Neural progenitor cell (in vitro differentiated cells): ENCODE results near the gene PPM1D. TPM values are rescaled to one million over a fixed set of nuclear protein-coding genes. Genes with fewer than 3 reads are reported as not detected.
A peak's percentile ranks its signal among the peaks of the same experiment; 100 is the strongest.

Source experiments
- DNase-seq: peaks from one replicate; pipeline ENCODE4 v3.0.0-alpha.2; 2016; ENCODE audit warnings: low spot score
- H2AFZ ChIP-seq: fragments of 200-600 bp; sonication (generic); replicated peaks from 2 replicates; pipeline ENCODE4 v1.6.1; 2016; ENCODE audit warnings: antibody characterized with exemption
- H3F3A ChIP-seq: fragments of 200-600 bp; sonication (generic); 2 replicates; pipeline ENCODE4 v1.6.1; 2016; ENCODE audit warnings: antibody characterized with exemption, low read depth
- H3K27ac ChIP-seq: fragments of 200-600 bp; sonication (generic); 2 replicates; pipeline ENCODE4 v1.5.1; 2016; ENCODE audit warnings: mild to moderate bottlenecking
- H3K27me3 ChIP-seq: fragments of 200-600 bp; sonication (generic); 2 replicates; pipeline ENCODE4 v1.6.1; 2016; ENCODE audit warnings: mild to moderate bottlenecking, moderate library complexity
- H3K36me3 ChIP-seq: fragments of 200-600 bp; sonication (generic); 2 replicates; pipeline ENCODE4 v1.5.1; 2016
- H3K4me1 ChIP-seq: fragments of 200-600 bp; sonication (generic); 2 replicates; pipeline ENCODE4 v1.6.1; 2016; ENCODE audit warnings: mixed run types
- H3K4me2 ChIP-seq: fragments of 200-600 bp; sonication (generic); 2 replicates; pipeline ENCODE4 v1.6.1; 2016
- H3K4me3 ChIP-seq: fragments of 200-600 bp; sonication (generic); 2 replicates; pipeline ENCODE4 v1.5.1; 2016
- H3K79me2 ChIP-seq: fragments of 200-600 bp; sonication (generic); 2 replicates; pipeline ENCODE4 v1.6.1; 2016; ENCODE audit warnings: low read depth
- H3K9ac ChIP-seq: fragments of 200-600 bp; sonication (generic); 2 replicates; pipeline ENCODE4 v1.6.1; 2016
- H3K9me3 ChIP-seq: fragments of 200-600 bp; sonication (generic); 2 replicates; pipeline ENCODE4 v1.5.1; 2016; ENCODE audit warnings: low read depth
- H4K20me1 ChIP-seq: fragments of 200-600 bp; sonication (generic); 2 replicates; pipeline ENCODE4 v1.6.1; 2016; ENCODE audit warnings: low read depth
- H3K27ac Mint-ChIP-seq: 3 replicates; pipeline ENCODE4 v1.8.0; 2021; ENCODE audit warnings: mixed read lengths
- H3K27me3 Mint-ChIP-seq: 2 replicates; pipeline ENCODE4 v1.8.0; 2022; ENCODE audit warnings: low read depth, mild to moderate bottlenecking, inconsistent platforms, moderate library complexity, mixed read lengths; ENCODE audit not compliant: insufficient read depth
- H3K36me3 Mint-ChIP-seq: 3 replicates; pipeline ENCODE4 v1.8.0; 2021; ENCODE audit warnings: mixed read lengths
- H3K4me1 Mint-ChIP-seq: 3 replicates; pipeline ENCODE4 v1.8.0; 2021; ENCODE audit warnings: mixed read lengths
- H3K4me3 Mint-ChIP-seq: 3 replicates; pipeline ENCODE4 v1.8.0; 2021; ENCODE audit warnings: mild to moderate bottlenecking, moderate library complexity, mixed read lengths
- H3K9me3 Mint-ChIP-seq: 3 replicates; pipeline ENCODE4 v1.8.0; 2020; ENCODE audit warnings: mixed read lengths
- CTCF ChIP-seq: fragments of 200-600 bp; sonication (generic); IDR thresholded peaks from 2 replicates; pipeline ENCODE4 v1.5.1; 2017; ENCODE audit warnings: antibody characterized with exemption, mild to moderate bottlenecking
- EZH2 ChIP-seq: fragments of 200-600 bp; sonication (generic); IDR thresholded peaks from 2 replicates; pipeline ENCODE4 v1.6.1; 2017; ENCODE audit warnings: antibody characterized with exemption, mild to moderate bottlenecking, moderate library complexity
- EZH2phosphoT487 ChIP-seq: fragments of 200-600 bp; sonication (generic); IDR thresholded peaks from 2 replicates; pipeline ENCODE4 v1.6.1; 2017; ENCODE audit warnings: antibody characterized with exemption
- total RNA-seq: library from RNA; depleted of rRNA; stranded (reverse); fragments of >200 nt; gene quantifications from 2 replicates; pipeline ENCODE4 v1.2.3, GENCODE V29; 2015; ENCODE audit warnings: low replicate concordance

Gene PPM1D
- total RNA-seq, 1 donor from 2014 or later, result 22.9 TPM

GRCh38 chr17:60599220-60599619, 773 bp upstream of the PPM1D start:
- Histone ChIP-seq H3K9me3 (no peaks in the 10 kb centered on the region), H3F3A (peaks cover 14% of the 10 kb centered on the region), H3K4me1 (peaks cover 19% of the 10 kb centered on the region), H3K36me3 (no peaks in the 10 kb centered on the region), H3K9ac (peak overlapping the region; percentile 95), H2AFZ (peak overlapping the region; percentile 92), H3K4me3 (peak overlapping the region; percentile 87), H3K27ac (peak overlapping the region; percentile 99), H3K27me3 (no peaks in the 10 kb centered on the region), H3K4me2 (peak overlapping the region; percentile 89), H4K20me1 (peaks cover 20% of the 10 kb centered on the region), H3K79me2 (peaks cover 41% of the 10 kb centered on the region)
- no peak for DNase-seq
- Mint-ChIP-seq H3K36me3 (no peaks in the 10 kb centered on the region), H3K9me3 (no peaks in the 10 kb centered on the region), H3K27me3 (peaks cover 2% of the 10 kb centered on the region), H3K4me3 (peak overlapping the region; percentile 98), H3K4me1 (peaks cover 24% of the 10 kb centered on the region), H3K27ac (peak overlapping the region; percentile 99)
- TF ChIP-seq EZH2phosphoT487, result no peak
- TF ChIP-seq EZH2, result no peak
- no peak for TF ChIP-seq CTCF

- Histone ChIP-seq H3F3A (peaks cover 14% of the 10 kb centered on the region), H4K20me1 (peaks cover 34% of the 10 kb centered on the region), H3K4me1 (peaks cover 19% of the 10 kb centered on the region), H3K4me2 (peak overlapping the region; percentile 77), H3K4me3 (peak overlapping the region; percentile 87), H3K9ac (peak overlapping the region; percentile 78), H3K36me3 (no peaks in the 10 kb centered on the region), H3K9me3 (no peaks in the 10 kb centered on the region), H3K27me3 (no peaks in the 10 kb centered on the region), H2AFZ (no peak overlapping the region), H3K79me2 (peaks cover 57% of the 10 kb centered on the region), H3K27ac (peak overlapping the region; percentile 20)
- peak overlapping the region; percentile 98 for H3K4me3 Mint-ChIP-seq
- H3K27ac Mint-ChIP-seq, result peak overlapping the region; percentile 92
- H3K27me3 Mint-ChIP-seq, result peaks cover 2% of the 10 kb centered on the region
- H3K4me1 Mint-ChIP-seq, result peaks cover 24% of the 10 kb centered on the region
- no peak for TF ChIP-seq EZH2
- TF ChIP-seq CTCF, result peak; percentile 78
- no peak for TF ChIP-seq EZH2phosphoT487
- H3K36me3 Mint-ChIP-seq, result no peaks in the 10 kb centered on the region
- H3K9me3 Mint-ChIP-seq, result no peaks in the 10 kb centered on the region
- peak; percentile 86 for DNase-seq
Measured at GRCh38 chr17:60600490-60601446, 775 bp downstream of the PPM1D start.

GRCh38 chr17:60601447-60602384, 1.7 kb downstream of the PPM1D start:
- Histone ChIP-seq H2AFZ (no peak overlapping the region), H3K36me3 (no peaks in the 10 kb centered on the region), H3K9ac (peak overlapping the region; percentile 78), H3F3A (peaks cover 14% of the 10 kb centered on the region), H3K27ac (no peak overlapping the region), H4K20me1 (peaks cover 34% of the 10 kb centered on the region), H3K9me3 (no peaks in the 10 kb centered on the region), H3K79me2 (peaks cover 66% of the 10 kb centered on the region), H3K4me1 (peaks cover 19% of the 10 kb centered on the region), H3K4me3 (peak overlapping the region; percentile 87), H3K4me2 (peak overlapping the region; percentile 77), H3K27me3 (no peaks in the 10 kb centered on the region)
- Mint-ChIP-seq H3K27ac (peak overlapping the region; percentile 92), H3K4me3 (peak overlapping the region; percentile 98), H3K9me3 (no peaks in the 10 kb centered on the region), H3K36me3 (no peaks in the 10 kb centered on the region), H3K4me1 (peaks cover 24% of the 10 kb centered on the region), H3K27me3 (peaks cover 2% of the 10 kb centered on the region)
- peak; percentile 75 for DNase-seq
- no peak for TF ChIP-seq EZH2phosphoT487
- no peak for TF ChIP-seq CTCF
- no peak for TF ChIP-seq EZH2
